ENCODE data around the gene NHSL2.

DNA sequence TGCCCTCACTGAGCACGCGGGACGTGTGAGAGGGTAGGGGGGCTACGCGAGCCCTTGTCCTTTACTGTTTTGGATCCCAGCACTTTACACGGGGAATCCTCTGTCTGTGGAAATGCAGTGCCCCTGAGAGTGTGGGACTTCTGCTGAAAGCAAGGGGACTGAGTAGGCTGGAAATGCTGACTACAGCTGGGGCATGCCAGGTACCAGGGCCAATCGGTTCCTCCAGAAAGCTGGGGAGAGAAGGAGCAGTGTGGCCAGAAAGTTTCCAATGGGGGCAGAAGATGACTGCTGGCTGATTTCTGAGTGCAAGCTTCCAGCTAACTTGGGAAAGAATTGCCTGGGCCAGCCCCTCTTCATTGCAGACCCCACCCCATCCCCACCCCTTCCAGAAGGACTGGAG is 1.5 kb downstream of the NHSL2 start:
- no peak for TF ChIP-seq POLR2AphosphoS5 (IDR thresholded peaks at IDR 0.05)
- no peak for TF ChIP-seq POLR2A (IDR thresholded peaks at IDR 0.05)
- TF ChIP-seq, protein P1, sequence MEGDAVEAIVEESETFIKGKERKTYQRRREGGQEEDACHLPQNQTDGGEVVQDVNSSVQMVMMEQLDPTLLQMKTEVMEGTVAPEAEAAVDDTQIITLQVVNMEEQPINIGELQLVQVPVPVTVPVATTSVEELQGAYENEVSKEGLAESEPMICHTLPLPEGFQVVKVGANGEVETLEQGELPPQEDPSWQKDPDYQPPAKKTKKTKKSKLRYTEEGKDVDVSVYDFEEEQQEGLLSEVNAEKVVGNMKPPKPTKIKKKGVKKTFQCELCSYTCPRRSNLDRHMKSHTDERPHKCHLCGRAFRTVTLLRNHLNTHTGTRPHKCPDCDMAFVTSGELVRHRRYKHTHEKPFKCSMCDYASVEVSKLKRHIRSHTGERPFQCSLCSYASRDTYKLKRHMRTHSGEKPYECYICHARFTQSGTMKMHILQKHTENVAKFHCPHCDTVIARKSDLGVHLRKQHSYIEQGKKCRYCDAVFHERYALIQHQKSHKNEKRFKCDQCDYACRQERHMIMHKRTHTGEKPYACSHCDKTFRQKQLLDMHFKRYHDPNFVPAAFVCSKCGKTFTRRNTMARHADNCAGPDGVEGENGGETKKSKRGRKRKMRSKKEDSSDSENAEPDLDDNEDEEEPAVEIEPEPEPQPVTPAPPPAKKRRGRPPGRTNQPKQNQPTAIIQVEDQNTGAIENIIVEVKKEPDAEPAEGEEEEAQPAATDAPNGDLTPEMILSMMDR (IDR thresholded peaks at IDR 0.05), result no peak
- TF ChIP-seq EP300 (IDR thresholded peaks at IDR 0.05; ENCODE audit: low read depth), result no peak
